Keratinocyte (primary cell): Measurements from ENCODE around the gene PPP4C. TPM values are rescaled to one million over a fixed set of nuclear protein-coding genes. Genes with fewer than 3 reads are reported as not detected.

Experiments used
- DNase-seq: peaks from one replicate; pipeline ENCODE4 v3.0.0-alpha.2; 2011; ENCODE audit warnings: low read depth, missing footprints, low spot score
- FAIRE-seq: peaks from 2 replicates; lab custom pipeline; 2011; peaks lifted over from hg19 to GRCh38; lab: Jason Lieb, UNC
- H2AFZ ChIP-seq: 2 replicates; pipeline ENCODE4 v1.6.0; 2012; ENCODE audit warnings: low read length, control low read depth, inconsistent platforms; ENCODE audit not compliant: control insufficient read depth
- H3K27ac ChIP-seq: 2 replicates; pipeline ENCODE4 v1.5.1; 2011; ENCODE audit warnings: low read length; ENCODE audit not compliant: control insufficient read depth, insufficient read depth
- H3K27me3 ChIP-seq: 3 replicates; pipeline ENCODE4 v1.6.0; 2011; ENCODE audit warnings: low read length; ENCODE audit not compliant: control insufficient read depth, insufficient read depth; ENCODE audit errors: extremely low read depth
- H3K36me3 ChIP-seq, 2 experiments: 2 replicates in 1 of 2; 3 replicates in 1 of 2; pipeline ENCODE4 v1.5.1; 2011; ENCODE audit warnings: low read length in 2 of 2, mild to moderate bottlenecking in 1 of 2; ENCODE audit not compliant: control insufficient read depth in 2 of 2, insufficient read depth in 2 of 2; ENCODE audit errors: extremely low read depth in 1 of 2
- H3K4me1 ChIP-seq: 3 replicates; pipeline ENCODE4 v1.5.1; 2011; ENCODE audit warnings: low read length; ENCODE audit not compliant: control insufficient read depth, insufficient read depth; ENCODE audit errors: extremely low read depth
- H3K4me2 ChIP-seq: 3 replicates; pipeline ENCODE4 v1.6.0; 2011; ENCODE audit warnings: low read depth, low read length; ENCODE audit not compliant: control insufficient read depth, insufficient read depth; ENCODE audit errors: extremely low read depth
- H3K4me3 ChIP-seq, 3 experiments: fragments of 200-600 bp in 1 of 3; sonication (generic) in 1 of 3; 2 replicates in 2 of 3; 3 replicates in 1 of 3; pipeline ENCODE4 v1.5.1; 2011 to 2016; ENCODE audit warnings: low read length in 3 of 3, mild to moderate bottlenecking in 3 of 3, control low read depth in 2 of 3, inconsistent platforms in 1 of 3, low read depth in 1 of 3, mixed read lengths in 1 of 3, mixed run types in 1 of 3, moderate library complexity in 1 of 3; ENCODE audit not compliant: control insufficient read depth in 2 of 3, insufficient read depth in 2 of 3; ENCODE audit errors: extremely low read depth in 1 of 3
- H3K79me2 ChIP-seq: 2 replicates; pipeline ENCODE4 v1.6.0; 2012; ENCODE audit warnings: low read length; ENCODE audit not compliant: control insufficient read depth, insufficient read depth
- H3K9ac ChIP-seq: 3 replicates; pipeline ENCODE4 v1.6.0; 2011; ENCODE audit warnings: low read length; ENCODE audit not compliant: control insufficient read depth, insufficient read depth; ENCODE audit errors: extremely low read depth
- H3K9me1 ChIP-seq: 3 replicates; pipeline ENCODE4 v1.6.0; 2011; ENCODE audit warnings: low read length; ENCODE audit not compliant: control insufficient read depth, insufficient read depth; ENCODE audit errors: extremely low read depth
- H3K9me3 ChIP-seq: 2 replicates; pipeline ENCODE4 v1.5.1; 2012; ENCODE audit warnings: low read depth, low read length; ENCODE audit not compliant: control insufficient read depth
- H4K20me1 ChIP-seq: 3 replicates; pipeline ENCODE4 v1.6.0; 2011; ENCODE audit warnings: low read length; ENCODE audit not compliant: control insufficient read depth, insufficient read depth; ENCODE audit errors: extremely low read depth
- EZH2 ChIP-seq: IDR thresholded peaks from one replicate; pipeline ENCODE4 v1.6.1; 2012; ENCODE audit warnings: inconsistent platforms, mild to moderate bottlenecking, low read length, moderate library complexity
- dilution Hi-C: fragments of 300-500 bp; cut with MboI; formaldehyde crosslinking; loops from one replicate; pipeline ENCODE4 v1.7.0; 2020; ENCODE audit warnings: low sequenced_read_pairs; ENCODE audit not compliant: extremely low pct_ligation_motif_present
- polyA plus RNA-seq, 5 experiments: library from polyadenylated mRNA; depleted of rRNA in 3 of 5; stranded (reverse) in 3 of 5; stranded (forward) in 1 of 5; unstranded in 1 of 5; fragments of >200 nt; gene quantifications; 1 replicate in 1 of 5; 2 replicates in 3 of 5; 3 replicates in 1 of 5; pipeline versions ENCODE4 v1.2.1 to v1.2.3, GENCODE V29; 2011 to 2012; ENCODE audit warnings: missing spikeins in 2 of 5, low read depth in 1 of 5, low replicate concordance in 1 of 5
- TF ChIP-seq, protein P1 (sequence below), 3 experiments: IDR thresholded peaks in 1 of 3; conservative IDR thresholded peaks in 1 of 3; optimal IDR thresholded peaks in 1 of 3; 2 replicates in 2 of 3; 3 replicates in 1 of 3; pipeline versions ENCODE3 to v1.5.1; 2011; ENCODE audit warnings: low read length in 3 of 3, mild to moderate bottlenecking in 3 of 3, moderate library complexity in 2 of 3, control low read depth in 1 of 3, inconsistent platforms in 1 of 3; ENCODE audit not compliant: insufficient read depth in 2 of 3; ENCODE audit errors: extremely low read depth in 1 of 3

PPP4C gene
- polyA plus RNA-seq, 1 donor (not counting 4 experiments of a cell fraction or from before 2014, with no cell fraction given), result 124 TPM

GRCh38 chr16:30030011-30030685, 45.6 kb upstream of the PPP4C start:
- H2AFZ ChIP-seq, result no peak overlapping the region
- H3K4me2 ChIP-seq, result no peak overlapping the region
- H4K20me1 ChIP-seq, result no peaks in the 10 kb centered on the region
- dilution Hi-C loops, result no loop called here
- H3K4me3 ChIP-seq, result no peak overlapping the region
- H3K36me3 ChIP-seq, result no peaks in the 10 kb centered on the region
- no peak overlapping the region for H3K27ac ChIP-seq
- TF ChIP-seq, protein P1, sequence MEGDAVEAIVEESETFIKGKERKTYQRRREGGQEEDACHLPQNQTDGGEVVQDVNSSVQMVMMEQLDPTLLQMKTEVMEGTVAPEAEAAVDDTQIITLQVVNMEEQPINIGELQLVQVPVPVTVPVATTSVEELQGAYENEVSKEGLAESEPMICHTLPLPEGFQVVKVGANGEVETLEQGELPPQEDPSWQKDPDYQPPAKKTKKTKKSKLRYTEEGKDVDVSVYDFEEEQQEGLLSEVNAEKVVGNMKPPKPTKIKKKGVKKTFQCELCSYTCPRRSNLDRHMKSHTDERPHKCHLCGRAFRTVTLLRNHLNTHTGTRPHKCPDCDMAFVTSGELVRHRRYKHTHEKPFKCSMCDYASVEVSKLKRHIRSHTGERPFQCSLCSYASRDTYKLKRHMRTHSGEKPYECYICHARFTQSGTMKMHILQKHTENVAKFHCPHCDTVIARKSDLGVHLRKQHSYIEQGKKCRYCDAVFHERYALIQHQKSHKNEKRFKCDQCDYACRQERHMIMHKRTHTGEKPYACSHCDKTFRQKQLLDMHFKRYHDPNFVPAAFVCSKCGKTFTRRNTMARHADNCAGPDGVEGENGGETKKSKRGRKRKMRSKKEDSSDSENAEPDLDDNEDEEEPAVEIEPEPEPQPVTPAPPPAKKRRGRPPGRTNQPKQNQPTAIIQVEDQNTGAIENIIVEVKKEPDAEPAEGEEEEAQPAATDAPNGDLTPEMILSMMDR (optimal IDR thresholded peaks at IDR 0.05 in 1 of 3, IDR thresholded peaks at IDR 0.05 in 1 of 3, conservative IDR thresholded peaks at IDR 0.05 in 1 of 3; ENCODE audit: extremely low read depth in 1 of 3, insufficient read depth in 2 of 3, low read length in 3 of 3), result no peak
- peak; percentile 30 for TF ChIP-seq EZH2
- peaks cover 41% of the 10 kb centered on the region for H3K27me3 ChIP-seq
- DNase-seq, result no peak
- no peak for FAIRE-seq
- no peaks in the 10 kb centered on the region for H3K79me2 ChIP-seq
- H3K9me3 ChIP-seq, result no peaks in the 10 kb centered on the region
- no peak overlapping the region for H3K9ac ChIP-seq
- H3K4me1 ChIP-seq, result no peaks in the 10 kb centered on the region
- H3K9me1 ChIP-seq, result no peaks in the 10 kb centered on the region

DNA sequence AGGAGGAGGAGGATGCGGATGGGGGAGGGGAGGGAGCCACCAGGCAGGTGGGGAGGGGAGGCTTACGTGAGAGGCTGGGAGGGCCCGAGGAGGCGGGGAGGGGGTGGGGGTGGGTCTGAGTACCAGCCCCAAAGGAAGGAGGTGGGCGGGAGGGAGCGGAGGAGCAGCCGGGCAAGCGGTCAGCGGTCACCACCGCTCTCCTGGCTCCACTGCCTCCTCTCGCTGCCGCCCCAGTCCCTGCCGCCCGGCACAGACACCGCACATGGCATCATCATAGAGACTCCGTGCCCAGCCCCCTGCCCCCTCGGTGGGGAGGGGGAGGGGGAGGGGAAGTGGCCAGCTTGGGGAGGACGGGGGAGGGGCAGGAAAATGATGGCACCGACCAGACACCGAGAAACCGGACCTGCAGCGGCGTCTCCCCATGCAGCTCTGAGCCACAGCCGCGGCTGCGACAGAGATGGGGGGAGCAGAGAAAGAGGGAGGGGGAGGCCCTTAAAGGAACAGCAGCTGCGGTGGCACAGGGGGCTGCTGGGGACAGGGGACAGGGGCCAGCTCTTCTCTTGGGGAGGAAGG, 44.9 kb upstream of the PPP4C start, which contains the start of gene TLCD3B:
TSS of gene TLCD3B (minus strand) at position 431 of the 573 bp plus-strand sequence. CDS start 744 bp downstream, outside the sequence.
- FAIRE-seq (no peak), DNase-seq (no peak)
- Histone ChIP-seq H2AFZ (no peak within 1 kb of the TSS), H3K4me3 (no peak within 1 kb of the TSS), H3K27ac (no peak within 1 kb of the TSS), H4K20me1 (no peaks in the 10 kb centered on the region), H3K4me1 (no peaks in the 10 kb centered on the region), H3K9me3 (no peaks in the 10 kb centered on the region), H3K27me3 (peaks cover 41% of the 10 kb centered on the region), H3K9me1 (no peaks in the 10 kb centered on the region), H3K4me2 (no peak within 1 kb of the TSS), H3K79me2 (no peaks in the 10 kb centered on the region), H3K36me3 (no peaks in the 10 kb centered on the region), H3K9ac (no peak within 1 kb of the TSS)
- dilution Hi-C loops, result no loop called here
- TF ChIP-seq, protein P1 (optimal IDR thresholded peaks at IDR 0.05 in 1 of 3, IDR thresholded peaks at IDR 0.05 in 1 of 3, conservative IDR thresholded peaks at IDR 0.05 in 1 of 3; ENCODE audit: extremely low read depth in 1 of 3, insufficient read depth in 2 of 3, low read length in 3 of 3), result no peak
- TF ChIP-seq EZH2, result no peak
